DND-41 (cell line): Measurements from ENCODE around the gene SPDEF.
A peak's percentile ranks its signal among the peaks of the same experiment; 100 is the strongest.

Experiments used
- ATAC-seq: fragments of 200-7000 bp; cut with Tn5 transposase; 3 replicates; pipeline ENCODE4 v1.9.1; 2021; ENCODE audit warnings: low read depth; ENCODE audit not compliant: insufficient read depth
- DNase-seq: peaks from one replicate; pipeline ENCODE4 v3.0.0-alpha.2; 2020
- H2AFZ ChIP-seq: 2 replicates; pipeline ENCODE4 v1.6.0; 2012; ENCODE audit warnings: low read depth, low read length
- H3K27ac ChIP-seq: 2 replicates; pipeline ENCODE4 v1.5.1; 2012; ENCODE audit warnings: low read length, inconsistent platforms
- H3K27me3 ChIP-seq: fragments of 200-600 bp; sonication (generic); 2 replicates; pipeline ENCODE4 v1.6.0; 2012; ENCODE audit warnings: low read length, mild to moderate bottlenecking, inconsistent platforms; ENCODE audit not compliant: insufficient read depth, poor library complexity
- H3K36me3 ChIP-seq: 2 replicates; pipeline ENCODE4 v1.5.1; 2012; ENCODE audit warnings: low read length, inconsistent platforms; ENCODE audit not compliant: insufficient read depth
- H3K4me1 ChIP-seq: 2 replicates; pipeline ENCODE4 v1.5.1; 2012; ENCODE audit warnings: mild to moderate bottlenecking, low read length; ENCODE audit not compliant: insufficient read depth
- H3K4me2 ChIP-seq: 2 replicates; pipeline ENCODE4 v1.6.0; 2012; ENCODE audit warnings: mild to moderate bottlenecking, moderate library complexity, low read length, inconsistent platforms; ENCODE audit not compliant: insufficient read depth
- H3K4me3 ChIP-seq, 2 experiments: fragments of 200-600 bp in 1 of 2; shearing (Covaris generic) in 1 of 2; 2 replicates each; pipeline ENCODE4 v1.5.1; 2012 to 2016; ENCODE audit warnings: inconsistent platforms in 2 of 2, low read length in 2 of 2, mild to moderate bottlenecking in 2 of 2, low read depth in 1 of 2, moderate library complexity in 1 of 2
- H3K79me2 ChIP-seq: 2 replicates; pipeline ENCODE4 v1.6.0; 2012; ENCODE audit warnings: low read length, inconsistent platforms; ENCODE audit not compliant: insufficient read depth
- H3K9ac ChIP-seq: 2 replicates; pipeline ENCODE4 v1.6.0; 2012; ENCODE audit warnings: low read depth, mild to moderate bottlenecking, inconsistent platforms, low read length, moderate library complexity
- H3K9me3 ChIP-seq: 2 replicates; pipeline ENCODE4 v1.5.1; 2012; ENCODE audit warnings: low read length, moderate library complexity, mild to moderate bottlenecking, inconsistent platforms; ENCODE audit not compliant: insufficient read depth, severe bottlenecking
- H4K20me1 ChIP-seq: 2 replicates; pipeline ENCODE4 v1.6.0; 2012; ENCODE audit warnings: low read length; ENCODE audit not compliant: insufficient read depth
- EZH2 ChIP-seq: IDR thresholded peaks from 3 replicates; pipeline ENCODE4 v1.6.1; 2012; ENCODE audit warnings: borderline replicate concordance, low read depth, mild to moderate bottlenecking, moderate library complexity, low read length, inconsistent platforms; ENCODE audit not compliant: severe bottlenecking
- TF ChIP-seq, protein P1 (sequence below): IDR thresholded peaks from 2 replicates; pipeline ENCODE4 v1.5.1; 2012; ENCODE audit warnings: borderline replicate concordance, low read length, moderate library complexity, mild to moderate bottlenecking; ENCODE audit not compliant: poor library complexity, severe bottlenecking; ENCODE audit errors: extremely low read depth

Gene SPDEF

DNA sequence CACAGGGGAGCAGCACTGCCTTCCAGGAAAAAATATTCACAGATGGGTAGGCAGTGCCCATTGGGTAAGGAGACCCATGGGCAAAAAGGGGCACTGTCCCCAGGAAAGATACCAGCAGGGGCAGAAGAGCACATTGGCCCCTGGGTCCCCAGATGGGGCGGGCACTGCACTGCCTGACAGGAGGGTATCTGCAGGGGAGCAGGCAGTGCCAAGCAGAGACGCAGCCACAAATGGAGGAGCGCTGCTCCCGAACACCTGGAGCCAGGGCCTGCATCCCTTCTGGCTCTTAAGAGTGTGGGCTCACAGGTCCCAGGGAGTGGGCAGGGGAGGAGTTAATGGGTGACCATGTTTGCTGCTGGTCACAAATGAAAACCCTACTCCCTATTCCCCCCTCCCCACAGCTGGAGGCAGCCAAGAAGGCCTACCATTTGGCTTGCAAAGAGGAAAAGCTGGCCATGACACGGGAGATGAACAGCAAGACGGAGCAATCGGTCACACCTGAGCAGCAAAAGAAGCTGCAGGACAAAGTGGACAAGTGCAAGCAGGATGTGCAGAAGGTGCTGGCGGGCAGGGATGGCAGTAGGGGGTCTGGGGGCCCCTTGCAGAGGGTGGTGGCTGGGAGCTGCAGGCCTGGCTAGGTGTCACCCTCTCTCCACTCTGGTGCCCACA, 27.0 kb downstream of the SPDEF start:
- H3K27ac ChIP-seq, result no peak overlapping the region
- no peaks in the 10 kb centered on the region for H4K20me1 ChIP-seq
- H3K4me3 ChIP-seq, result no peak overlapping the region
- no peak for DNase-seq
- H3K4me2 ChIP-seq, result no peak overlapping the region
- no peaks in the 10 kb centered on the region for H3K79me2 ChIP-seq
- H2AFZ ChIP-seq, result no peak overlapping the region
- ATAC-seq, result no peak
- no peaks in the 10 kb centered on the region for H3K36me3 ChIP-seq
- TF ChIP-seq, protein P1, sequence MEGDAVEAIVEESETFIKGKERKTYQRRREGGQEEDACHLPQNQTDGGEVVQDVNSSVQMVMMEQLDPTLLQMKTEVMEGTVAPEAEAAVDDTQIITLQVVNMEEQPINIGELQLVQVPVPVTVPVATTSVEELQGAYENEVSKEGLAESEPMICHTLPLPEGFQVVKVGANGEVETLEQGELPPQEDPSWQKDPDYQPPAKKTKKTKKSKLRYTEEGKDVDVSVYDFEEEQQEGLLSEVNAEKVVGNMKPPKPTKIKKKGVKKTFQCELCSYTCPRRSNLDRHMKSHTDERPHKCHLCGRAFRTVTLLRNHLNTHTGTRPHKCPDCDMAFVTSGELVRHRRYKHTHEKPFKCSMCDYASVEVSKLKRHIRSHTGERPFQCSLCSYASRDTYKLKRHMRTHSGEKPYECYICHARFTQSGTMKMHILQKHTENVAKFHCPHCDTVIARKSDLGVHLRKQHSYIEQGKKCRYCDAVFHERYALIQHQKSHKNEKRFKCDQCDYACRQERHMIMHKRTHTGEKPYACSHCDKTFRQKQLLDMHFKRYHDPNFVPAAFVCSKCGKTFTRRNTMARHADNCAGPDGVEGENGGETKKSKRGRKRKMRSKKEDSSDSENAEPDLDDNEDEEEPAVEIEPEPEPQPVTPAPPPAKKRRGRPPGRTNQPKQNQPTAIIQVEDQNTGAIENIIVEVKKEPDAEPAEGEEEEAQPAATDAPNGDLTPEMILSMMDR, result no peak
- no peak for TF ChIP-seq EZH2
- peaks cover 14% of the 10 kb centered on the region for H3K4me1 ChIP-seq
- no peaks in the 10 kb centered on the region for H3K27me3 ChIP-seq
- no peak overlapping the region for H3K9ac ChIP-seq
- H3K9me3 ChIP-seq, result no peaks in the 10 kb centered on the region

DNA sequence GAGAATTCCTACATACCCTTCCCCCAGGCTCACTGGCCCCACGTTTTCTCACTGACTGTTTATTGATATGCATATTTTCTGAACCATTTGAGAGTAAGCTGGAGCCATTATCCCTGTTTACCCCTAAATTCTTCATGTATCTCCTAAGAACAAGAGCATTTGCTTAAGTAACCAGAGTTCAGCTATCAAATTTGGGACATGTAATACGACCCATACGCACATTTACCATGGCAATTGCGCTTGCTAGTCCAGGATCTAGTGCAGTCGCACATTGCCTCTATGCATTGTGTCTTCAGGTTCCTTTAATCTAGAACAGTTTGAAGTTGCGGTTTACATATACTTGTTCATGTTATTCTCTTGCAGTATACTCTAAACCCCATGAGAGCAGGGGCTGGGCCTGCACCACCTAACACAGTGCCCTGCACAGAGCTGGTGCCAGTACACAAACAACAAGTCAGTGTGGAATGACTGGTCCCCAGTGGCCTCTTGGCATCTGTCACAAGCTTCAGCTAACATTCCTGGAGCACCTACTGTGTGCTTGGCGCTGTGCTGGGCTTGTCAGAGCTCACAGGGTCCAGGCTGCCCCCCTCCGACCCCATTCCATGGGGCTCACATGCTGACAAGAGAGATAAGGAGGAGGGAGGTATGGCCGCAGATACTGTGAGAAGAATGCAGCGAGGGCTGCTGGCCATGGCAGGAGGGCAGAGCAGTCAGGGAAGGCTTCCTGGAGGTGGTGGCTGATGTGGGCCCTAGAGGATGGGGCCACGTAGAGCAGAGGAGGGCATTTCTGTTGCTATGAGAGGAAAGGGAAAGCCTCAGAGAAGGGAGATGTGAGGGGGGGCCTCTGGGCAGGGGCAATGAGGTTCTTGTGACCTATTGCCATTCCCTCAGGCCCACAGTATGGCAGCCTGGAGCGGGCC, 28.1 kb downstream of the SPDEF start:
- no peak overlapping the region for H2AFZ ChIP-seq
- H3K4me1 ChIP-seq, result peaks cover 14% of the 10 kb centered on the region
- no peak overlapping the region for H3K4me3 ChIP-seq
- TF ChIP-seq, protein P1, result no peak
- TF ChIP-seq EZH2, result no peak
- H3K36me3 ChIP-seq, result no peaks in the 10 kb centered on the region
- H3K4me2 ChIP-seq, result 0 out of 2 replicates have a peak overlapping the region, but pooled peaks have one; percentile 63
- no peaks in the 10 kb centered on the region for H3K9me3 ChIP-seq
- H3K79me2 ChIP-seq, result no peaks in the 10 kb centered on the region
- ATAC-seq (no peak), DNase-seq (no peak)
- no peaks in the 10 kb centered on the region for H3K27me3 ChIP-seq
- no peaks in the 10 kb centered on the region for H4K20me1 ChIP-seq
- no peak overlapping the region for H3K9ac ChIP-seq
- no peak overlapping the region for H3K27ac ChIP-seq

DNA sequence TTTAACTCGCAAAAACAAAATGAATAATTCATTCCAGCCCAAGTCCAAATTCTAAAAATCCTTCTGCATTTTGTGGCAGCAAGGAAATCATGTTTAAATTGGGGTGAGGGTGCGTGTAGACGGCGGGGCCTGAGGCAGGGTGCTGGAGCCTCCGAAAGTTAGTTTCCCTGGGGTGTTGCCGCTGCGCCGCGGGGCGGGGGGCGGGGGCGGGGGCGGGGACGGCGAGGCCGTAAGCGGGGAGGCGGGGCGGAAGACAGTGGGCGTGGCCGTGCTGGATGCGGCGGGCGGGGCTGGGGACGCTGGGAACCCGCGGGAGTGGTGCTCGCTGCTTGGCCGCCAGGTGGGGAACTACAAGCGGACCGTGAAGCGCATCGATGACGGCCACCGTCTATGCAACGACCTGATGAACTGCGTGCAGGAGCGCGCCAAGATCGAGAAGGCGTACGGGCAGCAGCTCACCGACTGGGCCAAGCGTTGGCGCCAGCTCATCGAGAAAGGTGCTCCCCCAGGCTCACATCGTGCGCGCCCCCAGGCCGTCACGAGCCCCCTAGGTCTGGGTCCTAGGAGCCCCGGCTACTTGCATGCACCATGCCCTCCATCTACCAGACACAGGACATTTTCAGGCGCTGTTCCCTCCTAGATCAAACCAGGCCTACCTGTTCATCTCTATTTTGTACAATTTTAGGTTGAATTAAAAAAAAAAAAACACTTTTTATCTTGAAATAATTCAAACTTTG, 29.0 kb downstream of the SPDEF start:
- Histone ChIP-seq H3K79me2 (no peaks in the 10 kb centered on the region), H3K4me1 (peaks cover 14% of the 10 kb centered on the region), H2AFZ (peak overlapping the region; percentile 77), H3K27me3 (no peaks in the 10 kb centered on the region), H3K27ac (no peak overlapping the region), H3K9me3 (no peaks in the 10 kb centered on the region), H4K20me1 (no peaks in the 10 kb centered on the region), H3K4me3 (peak overlapping the region in 1 of 2 experiments; percentile 48; a peak in 2 of 4 replicates), H3K36me3 (no peaks in the 10 kb centered on the region), H3K9ac (peak overlapping the region; percentile 44), H3K4me2 (peak overlapping the region; percentile 63)
- no peak for TF ChIP-seq EZH2
- TF ChIP-seq, protein P1, result peak; percentile 74
- ATAC-seq (peak; percentile 95), DNase-seq (peak; percentile 90)
